GM19324 (cell line): Measurements from ENCODE around the gene CELF2.

Experiments
- ATAC-seq: cut with Tn5 transposase; IDR thresholded peaks from one replicate; pipeline ENCODE4 v1.9.1; 2021; ENCODE audit warnings: mild to moderate bottlenecking, moderate library complexity; ENCODE audit not compliant: unreplicated experiment, low FRiP score

The CELF2 gene

GRCh38 chr10:11303361-11304170 lies 285.9 kb downstream of the CELF2 start:
- no peak for ATAC-seq

- no peak for ATAC-seq
Observed at GRCh38 chr10:11304906-11305585, 287.4 kb downstream of the CELF2 start.

GRCh38 chr10:11305825-11306593 lies 288.3 kb downstream of the CELF2 start:
- ATAC-seq = no peak

GRCh38 chr10:11307004-11307403 lies 289.3 kb downstream of the CELF2 start:
- no peak for ATAC-seq

- no peak for ATAC-seq
Observed at GRCh38 chr10:11307937-11308336, 290.3 kb downstream of the CELF2 start.

GRCh38 chr10:11311027-11311426 lies 293.4 kb downstream of the CELF2 start:
- no peak for ATAC-seq

- ATAC-seq = no peak
Observed at GRCh38 chr10:11313463-11313862, 295.8 kb downstream of the CELF2 start.

GRCh38 chr10:11317936-11318670 lies 300.4 kb downstream of the CELF2 start:
- no peak for ATAC-seq

- ATAC-seq = no peak
Observed at GRCh38 chr10:11318826-11319598, 301.3 kb downstream of the CELF2 start.

- no peak for ATAC-seq
Observed at GRCh38 chr10:11319990-11320602, 302.4 kb downstream of the CELF2 start.

GRCh38 chr10:11320809-11321520 lies 303.3 kb downstream of the CELF2 start:
- no peak for ATAC-seq

- ATAC-seq = no peak
Observed at GRCh38 chr10:11322698-11323097, 305.0 kb downstream of the CELF2 start.

- ATAC-seq = no peak
Observed at GRCh38 chr10:11324761-11325321, 307.2 kb downstream of the CELF2 start.

- ATAC-seq = no peak
Observed at GRCh38 chr10:11325817-11326216, 308.1 kb downstream of the CELF2 start.

GRCh38 chr10:11326241-11326640 lies 308.6 kb downstream of the CELF2 start:
- ATAC-seq = no peak

- no peak for ATAC-seq
Observed at GRCh38 chr10:11326913-11327616, 309.4 kb downstream of the CELF2 start.

GRCh38 chr10:11328264-11329061 lies 310.8 kb downstream of the CELF2 start:
- ATAC-seq = no peak
